Measurements from ENCODE around the gene ELMO1. TPM values are rescaled to one million over a fixed set of nuclear protein-coding genes. Genes with fewer than 3 reads are reported as not detected.

Gene ELMO1
- total RNA-seq, 1 donor from 2014 or later: 112 TPM

GRCh38 chr7:36887233-36887632 lies 561.4 kb downstream of the ELMO1 start:
- H3K4me1 Mint-ChIP-seq (ENCODE audit: low read depth): peaks cover 7% of the 10 kb centered on the region
- H3K9me3 Mint-ChIP-seq: no peaks in the 10 kb centered on the region
- no peak overlapping the region for H3K27ac Mint-ChIP-seq
- H3K27me3 Mint-ChIP-seq (ENCODE audit: low read depth): no peaks in the 10 kb centered on the region
- H3K36me3 Mint-ChIP-seq (ENCODE audit: low read depth): peaks cover 81% of the 10 kb centered on the region
- intact Hi-C loops (cut with micrococcal nuclease): no loop called here
- DNase-seq (ENCODE audit: low spot score): no peak
- H3K4me3 Mint-ChIP-seq (ENCODE audit: low read depth): no peak overlapping the region

- Mint-ChIP-seq H3K27me3 (ENCODE audit: low read depth) (no peaks in the 10 kb centered on the region), H3K4me1 (ENCODE audit: low read depth) (peaks cover 11% of the 10 kb centered on the region), H3K9me3 (no peaks in the 10 kb centered on the region), H3K4me3 (ENCODE audit: low read depth) (no peak overlapping the region), H3K36me3 (ENCODE audit: low read depth) (peaks cover 82% of the 10 kb centered on the region), H3K27ac (no peak overlapping the region)
- intact Hi-C loops (cut with micrococcal nuclease): no loop called here
- no peak for DNase-seq (ENCODE audit: low spot score)
Measured at GRCh38 chr7:36884910-36885309, 563.8 kb downstream of the ELMO1 start.

GRCh38 chr7:36884351-36884750 lies 564.3 kb downstream of the ELMO1 start:
- intact Hi-C loops (cut with micrococcal nuclease): no loop called here
- Mint-ChIP-seq H3K27me3 (ENCODE audit: low read depth) (no peaks in the 10 kb centered on the region), H3K9me3 (no peaks in the 10 kb centered on the region), H3K4me1 (ENCODE audit: low read depth) (peaks cover 11% of the 10 kb centered on the region), H3K36me3 (ENCODE audit: low read depth) (peaks cover 88% of the 10 kb centered on the region), H3K4me3 (ENCODE audit: low read depth) (no peak overlapping the region), H3K27ac (no peak overlapping the region)
- no peak for DNase-seq (ENCODE audit: low spot score)

- Mint-ChIP-seq H3K27me3 (ENCODE audit: low read depth) (no peaks in the 10 kb centered on the region), H3K4me1 (ENCODE audit: low read depth) (peaks cover 24% of the 10 kb centered on the region), H3K36me3 (ENCODE audit: low read depth) (peaks cover 92% of the 10 kb centered on the region), H3K4me3 (ENCODE audit: low read depth) (no peak overlapping the region), H3K9me3 (no peaks in the 10 kb centered on the region), H3K27ac (no peak overlapping the region)
- no peak for DNase-seq (ENCODE audit: low spot score)
- intact Hi-C loops (cut with micrococcal nuclease): no loop called here
Measured at GRCh38 chr7:36881233-36881874, 567.3 kb downstream of the ELMO1 start.

- H3K4me1 Mint-ChIP-seq (ENCODE audit: low read depth): peaks cover 24% of the 10 kb centered on the region
- intact Hi-C loops (cut with micrococcal nuclease): no loop called here
- H3K36me3 Mint-ChIP-seq (ENCODE audit: low read depth): peaks cover 89% of the 10 kb centered on the region
- no peak for DNase-seq (ENCODE audit: low spot score)
- H3K27me3 Mint-ChIP-seq (ENCODE audit: low read depth): no peaks in the 10 kb centered on the region
- H3K9me3 Mint-ChIP-seq: no peaks in the 10 kb centered on the region
- H3K4me3 Mint-ChIP-seq (ENCODE audit: low read depth): no peak overlapping the region
- H3K27ac Mint-ChIP-seq: no peak overlapping the region
Measured at GRCh38 chr7:36880108-36880507, 568.6 kb downstream of the ELMO1 start.

- Mint-ChIP-seq H3K27ac (no peak overlapping the region), H3K4me3 (ENCODE audit: low read depth) (no peak overlapping the region), H3K4me1 (ENCODE audit: low read depth) (peaks cover 24% of the 10 kb centered on the region), H3K9me3 (no peaks in the 10 kb centered on the region), H3K27me3 (ENCODE audit: low read depth) (no peaks in the 10 kb centered on the region), H3K36me3 (ENCODE audit: low read depth) (peaks cover 88% of the 10 kb centered on the region)
- intact Hi-C loops (cut with micrococcal nuclease): no loop called here
- no peak for DNase-seq (ENCODE audit: low spot score)
Measured at GRCh38 chr7:36879021-36879420, 569.6 kb downstream of the ELMO1 start.

- no peak overlapping the region for H3K27ac Mint-ChIP-seq
- H3K36me3 Mint-ChIP-seq (ENCODE audit: low read depth): peaks cover 84% of the 10 kb centered on the region
- intact Hi-C loops (cut with micrococcal nuclease): no loop called here
- H3K9me3 Mint-ChIP-seq: no peaks in the 10 kb centered on the region
- peaks cover 22% of the 10 kb centered on the region for H3K4me1 Mint-ChIP-seq (ENCODE audit: low read depth)
- H3K27me3 Mint-ChIP-seq (ENCODE audit: low read depth): no peaks in the 10 kb centered on the region
- DNase-seq (ENCODE audit: low spot score): no peak
- no peak overlapping the region for H3K4me3 Mint-ChIP-seq (ENCODE audit: low read depth)
Measured at GRCh38 chr7:36878288-36878687, 570.4 kb downstream of the ELMO1 start.

- H3K36me3 Mint-ChIP-seq (ENCODE audit: low read depth): peaks cover 85% of the 10 kb centered on the region
- intact Hi-C loops (cut with micrococcal nuclease): no loop called here
Measured at GRCh38 chr7:36875794-36876193, 572.9 kb downstream of the ELMO1 start.

GRCh38 chr7:36874041-36874440 lies 574.6 kb downstream of the ELMO1 start:
- intact Hi-C loops (cut with micrococcal nuclease): loop anchor here (5.0 kb wide), 2 partner anchors 48 to 147 kb away; no protein-coding TSS in a partner anchor
- no peak for DNase-seq (ENCODE audit: low spot score)
- H3K4me3 Mint-ChIP-seq (ENCODE audit: low read depth): no peak overlapping the region
- H3K27me3 Mint-ChIP-seq (ENCODE audit: low read depth): no peaks in the 10 kb centered on the region
- peaks cover 85% of the 10 kb centered on the region for H3K36me3 Mint-ChIP-seq (ENCODE audit: low read depth)
- H3K4me1 Mint-ChIP-seq (ENCODE audit: low read depth): peaks cover 32% of the 10 kb centered on the region
- peaks cover 4% of the 10 kb centered on the region for H3K9me3 Mint-ChIP-seq
- no peak overlapping the region for H3K27ac Mint-ChIP-seq

More at GRCh38 chr7:36875794-36876193, 572.9 kb downstream of the ELMO1 start:
- no peak for DNase-seq (ENCODE audit: low spot score)
- H3K4me3 Mint-ChIP-seq (ENCODE audit: low read depth): no peak overlapping the region
- H3K9me3 Mint-ChIP-seq: peaks cover 4% of the 10 kb centered on the region
- H3K4me1 Mint-ChIP-seq (ENCODE audit: low read depth): peaks cover 34% of the 10 kb centered on the region
- H3K27me3 Mint-ChIP-seq (ENCODE audit: low read depth): no peaks in the 10 kb centered on the region
- H3K27ac Mint-ChIP-seq: no peak overlapping the region

GRCh38 chr7:36871863-36872262 lies 576.8 kb downstream of the ELMO1 start:
- Mint-ChIP-seq H3K27ac (peak overlapping the region; percentile 89), H3K36me3 (ENCODE audit: low read depth) (peaks cover 83% of the 10 kb centered on the region)
- intact Hi-C loops (cut with micrococcal nuclease): loop anchor here (5.0 kb wide), 2 partner anchors 50 to 145 kb away; no protein-coding TSS in a partner anchor

GRCh38 chr7:36871355-36871738 lies 577.3 kb downstream of the ELMO1 start:
- peaks cover 85% of the 10 kb centered on the region for H3K36me3 Mint-ChIP-seq (ENCODE audit: low read depth)
- no peak for DNase-seq (ENCODE audit: low spot score)
- peak overlapping the region; percentile 36 for H3K27ac Mint-ChIP-seq
- intact Hi-C loops (cut with micrococcal nuclease): loop anchor here (5.0 kb wide), 2 partner anchors 51 to 144 kb away; no protein-coding TSS in a partner anchor
- H3K27me3 Mint-ChIP-seq (ENCODE audit: low read depth): no peaks in the 10 kb centered on the region
- H3K4me3 Mint-ChIP-seq (ENCODE audit: low read depth): no peak overlapping the region
- peaks cover 4% of the 10 kb centered on the region for H3K9me3 Mint-ChIP-seq
- peaks cover 25% of the 10 kb centered on the region for H3K4me1 Mint-ChIP-seq (ENCODE audit: low read depth)

More at GRCh38 chr7:36871863-36872262, 576.8 kb downstream of the ELMO1 start:
- Mint-ChIP-seq H3K9me3 (peaks cover 4% of the 10 kb centered on the region), H3K27me3 (ENCODE audit: low read depth) (no peaks in the 10 kb centered on the region), H3K4me1 (ENCODE audit: low read depth) (peaks cover 25% of the 10 kb centered on the region), H3K4me3 (ENCODE audit: low read depth) (no peak overlapping the region)
- DNase-seq (ENCODE audit: low spot score): no peak

GRCh38 chr7:36870625-36871354 lies 577.9 kb downstream of the ELMO1 start:
- no peak for DNase-seq (ENCODE audit: low spot score)
- Mint-ChIP-seq H3K36me3 (ENCODE audit: low read depth) (peaks cover 86% of the 10 kb centered on the region), H3K4me1 (ENCODE audit: low read depth) (peaks cover 25% of the 10 kb centered on the region), H3K27ac (no peak overlapping the region), H3K27me3 (ENCODE audit: low read depth) (no peaks in the 10 kb centered on the region), H3K4me3 (ENCODE audit: low read depth) (no peak overlapping the region), H3K9me3 (peaks cover 4% of the 10 kb centered on the region)
- intact Hi-C loops (cut with micrococcal nuclease): loop anchor here (5.0 kb wide), 2 partner anchors 52 to 143 kb away; no protein-coding TSS in a partner anchor
